GM12865 (cell line): Measurements from ENCODE around the gene CHST11.

Experiments used
- DNase-seq: peaks from one replicate; pipeline ENCODE4 v3.0.0; 2010; ENCODE audit warnings: low read depth
- H3K4me3 ChIP-seq: 2 replicates; pipeline ENCODE4 v1.5.1; 2011; ENCODE audit warnings: mild to moderate bottlenecking, low read depth, low read length, control low read depth
- CTCF ChIP-seq: IDR thresholded peaks from 2 replicates; pipeline ENCODE4 v1.5.1; 2011; ENCODE audit warnings: low read length, control low read depth, low read depth, inconsistent platforms; ENCODE audit not compliant: insufficient read depth; ENCODE audit errors: missing control alignments

Gene CHST11

GRCh38 chr12:104538056-104538455 is 81.3 kb downstream of the CHST11 start:
- DNase-seq, result no peak
- no peak overlapping the region for H3K4me3 ChIP-seq
- no peak for TF ChIP-seq CTCF

- no peak for TF ChIP-seq CTCF
- no peak overlapping the region for H3K4me3 ChIP-seq
- DNase-seq, result no peak
Observed at GRCh38 chr12:104538891-104539462, 82.2 kb downstream of the CHST11 start.

- no peak for TF ChIP-seq CTCF
- no peak for DNase-seq
- no peak overlapping the region for H3K4me3 ChIP-seq
Observed at GRCh38 chr12:104544836-104545235, 88.1 kb downstream of the CHST11 start.

- no peak for TF ChIP-seq CTCF
- no peak for DNase-seq
- no peak overlapping the region for H3K4me3 ChIP-seq
Observed at GRCh38 chr12:104546575-104546974, 89.8 kb downstream of the CHST11 start.

GRCh38 chr12:104547235-104547634 is 90.5 kb downstream of the CHST11 start:
- no peak for DNase-seq
- no peak for TF ChIP-seq CTCF
- H3K4me3 ChIP-seq, result no peak overlapping the region

GRCh38 chr12:104549815-104550480 is 93.2 kb downstream of the CHST11 start:
- no peak overlapping the region for H3K4me3 ChIP-seq
- no peak for DNase-seq
- no peak for TF ChIP-seq CTCF
